HG02763 (cell line): ENCODE measurements around the gene CMYA5.
"Not testable (repeated sequence)": the region's sequence is repeated elsewhere in the genome, so short reads cannot be mapped to it uniquely, and the experiment has no call there.

Experiments used
- ATAC-seq: cut with Tn5 transposase; IDR thresholded peaks from one replicate; pipeline ENCODE4 v1.9.1; 2021; ENCODE audit warnings: mild to moderate bottlenecking, moderate library complexity; ENCODE audit not compliant: unreplicated experiment

CMYA5 gene

GRCh38 chr5:79702606-79703380 lies 13.2 kb downstream of the CMYA5 start:
- ATAC-seq, result no peak

DNA sequence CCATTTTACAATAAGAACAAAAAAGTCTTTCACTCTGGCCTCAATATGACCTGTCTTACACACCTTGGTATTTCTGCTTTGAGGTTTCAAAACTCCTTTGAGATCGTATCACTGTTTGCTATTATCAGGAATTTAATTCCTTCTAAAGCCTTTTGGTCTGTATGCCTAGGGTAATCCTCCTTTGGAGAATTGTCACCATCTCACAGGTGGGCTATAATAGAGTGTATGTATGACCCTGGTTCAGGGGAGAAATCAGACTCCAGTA lies 13.7 kb downstream of the CMYA5 start:
- no peak for ATAC-seq

GRCh38 chr5:79704553-79704952 lies 14.9 kb downstream of the CMYA5 start:
- ATAC-seq, result no peak

- no peak for ATAC-seq
Observed at GRCh38 chr5:79705632-79706031, 16.0 kb downstream of the CMYA5 start.

GRCh38 chr5:79706317-79706716 lies 16.7 kb downstream of the CMYA5 start:
- ATAC-seq, result not testable (repeated sequence)

DNA sequence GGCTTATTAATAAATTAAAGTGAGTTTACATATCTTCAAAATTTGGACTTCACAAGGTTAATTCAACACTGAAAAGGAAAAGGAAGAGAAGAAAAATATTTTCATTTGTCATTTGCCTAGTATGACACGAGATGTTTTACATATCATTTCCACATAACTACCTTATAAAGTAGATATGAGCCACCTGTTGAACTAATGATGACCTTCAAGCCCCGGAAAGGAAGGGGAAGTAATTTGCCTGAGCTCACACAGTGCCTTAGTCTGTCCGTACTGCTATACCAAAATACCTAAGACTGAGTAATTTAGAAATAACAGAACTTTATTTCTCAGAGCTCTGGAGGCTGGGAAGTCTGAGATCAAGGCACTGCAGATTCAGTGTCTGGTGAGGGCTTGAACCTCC lies 17.9 kb downstream of the CMYA5 start:
- ATAC-seq, result no peak

- no peak for ATAC-seq
Observed at GRCh38 chr5:79712741-79713140, 23.1 kb downstream of the CMYA5 start.

- ATAC-seq, result no peak
Observed at GRCh38 chr5:79713727-79714126, 24.1 kb downstream of the CMYA5 start.

GRCh38 chr5:79716839-79717238 lies 27.2 kb downstream of the CMYA5 start:
- ATAC-seq, result no peak

DNA sequence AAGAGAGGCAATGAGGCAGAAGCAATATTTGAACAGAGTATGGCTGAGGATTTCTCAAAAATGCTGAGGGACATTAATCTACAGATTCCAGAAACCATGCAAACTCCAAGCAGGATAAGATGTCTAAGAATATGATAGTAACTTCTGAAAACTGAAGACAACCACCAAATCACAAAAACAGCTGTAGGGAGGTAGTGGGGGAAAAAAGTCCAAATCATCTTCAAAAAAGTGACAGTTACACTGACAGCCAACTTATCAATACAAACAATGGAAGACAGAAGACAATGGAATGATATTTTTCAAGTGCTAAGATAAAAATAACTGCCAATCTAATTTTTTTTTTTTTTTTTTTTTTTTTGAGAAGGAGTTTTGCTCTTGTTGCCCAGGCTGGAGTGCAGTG lies 30.5 kb downstream of the CMYA5 start:
- no peak for ATAC-seq

DNA sequence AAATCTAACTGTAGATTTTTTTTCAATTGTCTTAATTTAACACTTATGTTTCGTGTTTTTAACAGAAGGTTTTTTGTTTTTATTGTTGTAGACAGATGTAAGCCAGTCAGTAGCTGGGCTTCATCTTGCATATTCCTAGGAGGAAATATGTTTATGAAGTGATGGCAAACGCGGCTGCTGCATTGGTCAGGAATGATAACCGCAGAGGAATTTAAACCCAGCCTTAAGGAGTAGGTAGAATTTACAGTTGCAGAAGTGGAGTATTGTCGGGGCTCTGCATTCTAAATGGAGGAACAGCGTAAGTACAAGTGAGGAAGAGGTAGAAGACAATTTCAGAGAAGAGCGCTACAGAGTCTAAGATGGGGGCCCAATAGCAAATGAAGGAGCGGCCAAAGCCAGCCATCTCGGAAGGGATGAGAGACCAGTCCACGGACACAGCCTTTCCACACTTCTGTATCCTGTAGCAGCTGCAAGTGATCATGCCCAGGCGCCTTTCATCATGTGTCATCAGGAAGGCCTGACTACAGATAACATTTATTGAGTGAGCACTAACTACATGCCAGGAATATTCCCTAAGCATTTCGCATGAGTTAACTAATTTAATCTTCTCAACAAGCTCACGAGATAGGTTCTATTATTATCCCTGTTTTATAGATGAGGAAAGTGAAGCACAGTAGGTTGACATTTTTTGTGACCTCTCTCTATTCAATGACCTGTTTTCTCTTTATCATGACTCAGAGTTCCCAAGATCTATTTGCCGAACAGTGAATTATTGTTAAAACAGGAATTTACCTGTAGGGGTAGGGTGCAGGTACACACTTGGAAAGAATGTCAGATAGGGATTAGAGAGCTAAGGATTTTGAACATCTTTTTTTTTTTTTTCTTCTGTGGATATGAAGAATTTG lies 38.1 kb downstream of the CMYA5 start:
- ATAC-seq, result no peak

DNA sequence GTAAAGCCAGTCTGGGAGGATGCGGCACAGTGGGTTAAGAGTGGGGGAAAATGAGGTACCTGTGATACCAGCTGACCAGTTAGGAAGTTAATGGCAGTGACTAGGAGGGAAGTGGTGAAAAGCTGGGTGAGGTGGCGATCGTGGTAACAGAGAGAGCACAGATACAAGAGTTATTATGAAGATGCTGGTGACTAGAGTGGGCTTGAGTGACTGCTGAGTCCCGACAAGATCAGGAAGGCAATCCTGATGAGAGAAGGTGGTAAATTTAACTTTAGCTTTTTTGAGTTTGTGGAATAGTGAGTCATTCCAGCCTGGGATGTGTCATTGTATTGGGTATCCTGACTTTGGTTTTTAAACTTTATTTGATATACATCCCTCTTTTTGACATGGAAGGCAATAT lies 38.8 kb downstream of the CMYA5 start:
- ATAC-seq, result no peak

DNA sequence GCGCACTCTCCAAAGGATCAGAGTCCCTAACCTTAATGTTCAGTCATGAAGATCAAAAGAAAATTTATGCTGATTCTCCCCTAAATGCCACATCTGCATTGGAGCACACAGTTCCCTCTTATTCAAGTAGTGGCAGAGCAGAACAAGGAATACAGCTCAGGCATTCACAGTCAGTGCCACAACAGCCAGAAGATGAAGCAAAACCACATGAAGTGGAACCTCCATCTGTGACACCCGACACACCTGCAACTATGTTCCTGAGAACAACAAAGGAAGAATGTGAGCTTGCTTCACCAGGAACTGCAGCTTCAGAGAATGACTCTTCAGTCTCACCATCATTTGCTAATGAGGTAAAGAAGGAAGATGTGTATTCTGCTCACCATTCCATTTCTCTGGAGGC lies 40.0 kb downstream of the CMYA5 start:
- ATAC-seq, result no peak

GRCh38 chr5:79730564-79730963 lies 40.9 kb downstream of the CMYA5 start:
- no peak for ATAC-seq

DNA sequence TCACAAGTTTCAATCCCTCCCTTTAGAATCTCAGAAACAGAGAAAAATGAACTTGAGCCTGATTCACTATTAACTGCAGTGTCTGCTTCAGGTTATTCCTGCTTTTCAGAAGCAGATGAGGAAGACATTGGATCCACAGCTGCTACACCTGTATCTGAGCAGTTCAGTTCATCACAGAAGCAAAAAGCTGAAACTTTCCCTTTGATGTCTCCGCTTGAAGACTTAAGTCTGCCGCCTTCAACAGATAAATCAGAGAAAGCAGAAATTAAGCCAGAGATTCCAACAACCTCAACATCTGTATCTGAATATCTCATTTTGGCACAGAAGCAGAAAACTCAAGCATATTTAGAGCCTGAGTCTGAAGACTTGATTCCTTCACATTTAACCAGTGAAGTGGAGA lies 42.1 kb downstream of the CMYA5 start:
- no peak for ATAC-seq

DNA sequence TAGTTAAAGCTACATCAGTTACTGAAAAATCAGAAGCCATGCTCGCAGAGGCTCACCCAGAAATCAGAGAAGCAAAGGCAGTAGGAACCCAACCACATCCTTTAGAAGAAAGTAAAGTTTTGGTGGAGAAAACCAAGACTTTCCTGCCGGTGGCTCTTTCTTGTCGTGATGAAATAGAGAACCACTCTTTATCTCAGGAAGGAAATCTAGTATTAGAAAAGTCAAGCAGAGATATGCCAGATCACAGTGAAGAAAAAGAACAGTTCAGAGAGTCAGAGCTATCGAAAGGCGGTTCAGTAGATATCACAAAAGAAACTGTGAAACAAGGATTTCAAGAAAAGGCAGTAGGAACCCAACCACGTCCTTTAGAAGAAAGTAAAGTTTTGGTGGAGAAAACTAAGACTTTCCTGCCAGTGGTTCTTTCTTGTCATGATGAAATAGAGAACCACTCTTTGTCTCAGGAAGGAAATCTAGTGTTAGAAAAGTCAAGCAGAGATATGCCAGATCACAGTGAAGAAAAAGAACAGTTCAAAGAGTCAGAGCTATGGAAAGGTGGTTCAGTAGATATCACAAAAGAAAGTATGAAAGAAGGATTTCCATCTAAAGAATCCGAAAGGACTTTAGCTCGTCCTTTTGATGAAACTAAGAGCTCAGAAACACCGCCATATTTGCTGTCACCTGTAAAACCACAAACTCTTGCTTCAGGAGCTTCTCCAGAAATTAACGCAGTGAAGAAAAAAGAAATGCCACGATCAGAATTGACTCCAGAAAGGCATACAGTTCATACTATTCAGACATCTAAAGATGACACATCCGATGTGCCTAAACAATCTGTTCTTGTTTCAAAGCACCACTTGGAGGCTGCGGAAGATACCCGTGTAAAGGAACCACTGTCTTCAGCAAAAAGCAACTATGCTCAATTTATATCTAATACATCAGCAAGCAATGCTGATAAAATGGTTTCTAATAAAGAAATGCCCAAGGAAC lies 47.2 kb downstream of the CMYA5 start:
- no peak for ATAC-seq

- ATAC-seq, result no peak
Observed at GRCh38 chr5:79738349-79738748, 48.7 kb downstream of the CMYA5 start.

GRCh38 chr5:79742549-79743136 lies 53.0 kb downstream of the CMYA5 start:
- ATAC-seq, result no peak

- no peak for ATAC-seq
Observed at GRCh38 chr5:79743846-79744605, 54.4 kb downstream of the CMYA5 start.

- no peak for ATAC-seq
Observed at GRCh38 chr5:79745255-79745654, 55.6 kb downstream of the CMYA5 start.
